Liver (tissue), 9 donors: ENCODE measurements around the gene GFPT2. TPM values are rescaled to one million over a fixed set of nuclear protein-coding genes. Genes with fewer than 3 reads are reported as not detected.

Experiments used
- DNase-seq: peaks from one replicate; pipeline ENCODE4 v3.0.0-alpha.2; 2017; ENCODE audit warnings: low spot score
- H3K27ac ChIP-seq, 2 donors: one replicate each; pipeline ENCODE4 v1.7.0; 2013; ENCODE audit warnings: inconsistent platforms in 2 of 2, low read length in 2 of 2, control low read depth in 1 of 2, low read depth in 1 of 2, mild to moderate bottlenecking in 1 of 2
- H3K27me3 ChIP-seq, 4 donors: one replicate each; pipeline versions ENCODE4 v1.6.1 to v1.7.0; 2013; ENCODE audit warnings: low read length in 3 of 4, inconsistent platforms in 1 of 4, mild to moderate bottlenecking in 1 of 4, moderate library complexity in 1 of 4; ENCODE audit not compliant: control insufficient read depth in 4 of 4, insufficient read depth in 4 of 4
- H3K36me3 ChIP-seq, 4 donors: one replicate each; pipeline versions ENCODE4 v1.6.1 to v1.7.0; 2013; ENCODE audit warnings: low read length in 3 of 4, mild to moderate bottlenecking in 3 of 4, low read depth in 1 of 4, moderate library complexity in 1 of 4; ENCODE audit not compliant: control insufficient read depth in 4 of 4, insufficient read depth in 3 of 4
- H3K4me1 ChIP-seq, 4 donors: one replicate each; pipeline versions ENCODE4 v1.6.1 to v1.7.0; 2013; ENCODE audit warnings: low read length in 3 of 4, mild to moderate bottlenecking in 3 of 4, moderate library complexity in 1 of 4; ENCODE audit not compliant: control insufficient read depth in 4 of 4, insufficient read depth in 4 of 4
- H3K4me3 ChIP-seq, 3 donors: one replicate each; pipeline versions ENCODE4 v1.6.1 to v1.7.0; 2013; ENCODE audit warnings: low read length in 3 of 3, control low read depth in 1 of 3, low read depth in 1 of 3, mild to moderate bottlenecking in 1 of 3
- H3K9ac ChIP-seq, 2 donors: one replicate each; pipeline ENCODE4 v1.7.0; 2013; ENCODE audit warnings: low read length in 2 of 2, mild to moderate bottlenecking in 2 of 2, moderate library complexity in 2 of 2, control low read depth in 1 of 2, low read depth in 1 of 2
- H3K9me3 ChIP-seq, 4 donors: one replicate each; pipeline versions ENCODE4 v1.6.1 to v1.7.0; 2013; ENCODE audit warnings: low read length in 3 of 4; ENCODE audit not compliant: control insufficient read depth in 4 of 4
- EGR1 ChIP-seq, 2 donors: IDR thresholded peaks; 2 replicates each; pipeline ENCODE4 v1.6.1; 2016 to 2018; ENCODE audit warnings: antibody characterized with exemption in 2 of 2, low read depth in 2 of 2
- FOXA1 ChIP-seq: IDR thresholded peaks from 2 replicates; pipeline ENCODE4 v1.6.1; 2016; ENCODE audit warnings: antibody characterized with exemption
- FOXA2 ChIP-seq: IDR thresholded peaks from 2 replicates; pipeline ENCODE4 v1.6.1; 2016; ENCODE audit warnings: antibody characterized with exemption
- HNF4A ChIP-seq, 2 donors: conservative IDR thresholded peaks; 2 replicates each; pipeline ENCODE4 v1.6.1; 2016; ENCODE audit warnings: antibody characterized with exemption in 2 of 2, mild to moderate bottlenecking in 2 of 2
- HNF4G ChIP-seq: IDR thresholded peaks from 2 replicates; pipeline ENCODE4 v1.6.1; 2016; ENCODE audit warnings: antibody characterized with exemption
- JUND ChIP-seq, 2 donors: IDR thresholded peaks; 2 replicates each; pipeline ENCODE4 v1.6.1; 2016; ENCODE audit warnings: antibody characterized with exemption in 2 of 2
- NR2F2 ChIP-seq: IDR thresholded peaks from 2 replicates; pipeline ENCODE4 v1.6.1; 2016; ENCODE audit warnings: antibody characterized with exemption
- RAD21 ChIP-seq, 2 donors: IDR thresholded peaks; 2 replicates each; pipeline ENCODE4 v1.6.1; 2016; ENCODE audit warnings: antibody characterized with exemption in 2 of 2, mild to moderate bottlenecking in 2 of 2
- YY1 ChIP-seq: IDR thresholded peaks from 2 replicates; pipeline ENCODE4 v1.6.1; 2016; ENCODE audit warnings: antibody characterized with exemption, mild to moderate bottlenecking
- WGBS: extraction: QIAGEN DNeasy Blood & Tissue Kit; methylation state at CpG from one replicate; pipeline ENCODE4 v1.1.7; 2013; 5-methylcytosine and 5-hydroxymethylcytosine counted together
- polyA plus RNA-seq, 2 donors: library from polyadenylated mRNA; stranded (reverse) in 1 of 2; unstranded in 1 of 2; fragments of 200-250 nt in 1 of 2; fragments of >200 nt in 1 of 2; fragmentation: Nextera tagmentation in 1 of 2; extraction: Ambion mirVana in 1 of 2; gene quantifications; one replicate each; pipeline versions ENCODE4 v1.2.1 to v1.2.3, GENCODE V29; 2013 to 2015
- total RNA-seq, 2 donors: library from RNA; depleted of rRNA; stranded (reverse); fragments of >200 nt; gene quantifications; one replicate each; pipeline ENCODE4 v1.2.3, GENCODE V29; 2014
- TF ChIP-seq, protein P1 (sequence below): IDR thresholded peaks from 2 replicates; pipeline ENCODE4 v1.6.1; 2016; ENCODE audit warnings: antibody characterized with exemption
- TF ChIP-seq, protein P2 (sequence below): IDR thresholded peaks from 2 replicates; pipeline ENCODE4 v1.6.1; 2016; ENCODE audit warnings: antibody characterized with exemption
- TF ChIP-seq, protein P3 (sequence below): IDR thresholded peaks from 2 replicates; pipeline ENCODE4 v1.6.1; 2016; ENCODE audit warnings: antibody characterized with exemption
- TF ChIP-seq, protein P4 (sequence below): fragments of 150-350 bp; IDR thresholded peaks from 2 replicates; pipeline ENCODE4 v1.5.1; 2017; ENCODE audit warnings: improper control_type of control experiment, low read depth, low read length; ENCODE audit not compliant: missing input control
- TF ChIP-seq, protein P5 (sequence below): IDR thresholded peaks from 2 replicates; pipeline ENCODE4 v1.6.1; 2016; ENCODE audit warnings: antibody characterized with exemption, mild to moderate bottlenecking
- donor health status: healthy.
- donor health status: healthy.
- donor health status: healthy.
- donor health status: healthy.
- donor health status: healthy.

The GFPT2 gene
- total and polyA plus RNA-seq, 4 donors, result 0.32 to 1.8 (median 0.54) TPM

DNA sequence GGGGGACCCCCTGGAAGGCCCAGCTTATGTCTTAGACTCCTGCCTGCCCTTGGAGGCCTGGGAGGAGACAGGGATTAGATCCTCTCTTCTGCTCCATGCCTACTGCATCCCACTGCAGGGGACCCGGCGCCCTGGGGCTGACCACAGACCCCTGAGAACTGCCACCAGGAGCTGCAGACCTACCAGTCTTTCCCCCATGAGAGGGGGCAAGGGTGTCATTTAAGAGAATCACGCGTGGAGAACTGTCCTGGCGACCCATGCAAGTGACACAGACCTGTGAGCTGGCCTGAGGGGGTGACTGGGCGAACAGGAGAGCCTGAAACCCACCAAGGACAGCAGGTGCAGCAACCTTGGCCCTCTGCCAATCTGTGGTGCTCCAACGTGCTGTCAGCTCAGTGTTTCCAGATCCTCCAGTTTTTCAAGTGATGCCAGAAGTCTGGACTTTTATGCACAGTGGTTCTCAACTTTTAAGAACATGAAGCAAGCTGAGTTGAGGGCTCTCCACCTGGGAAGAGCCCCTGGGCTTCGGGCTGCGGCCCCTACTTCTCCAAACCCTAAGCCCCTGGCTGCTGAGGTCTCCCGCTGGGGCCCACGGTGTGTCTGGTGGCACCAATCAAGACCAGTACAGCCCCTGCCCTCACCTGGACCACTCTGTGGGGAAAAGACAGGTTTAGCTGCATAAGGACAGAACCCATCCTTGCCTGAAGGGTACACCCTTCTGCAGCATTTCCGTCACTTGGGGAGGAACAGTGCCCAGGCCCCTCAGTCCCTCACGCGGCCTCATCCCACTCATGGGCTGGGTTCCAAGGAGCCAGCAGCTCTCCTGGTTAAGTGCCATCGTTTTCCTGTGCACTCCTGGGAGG is 18.2 kb downstream of the GFPT2 start:
- no peak overlapping the region for H3K9ac ChIP-seq
- H3K9me3 ChIP-seq, result no peaks in the 10 kb centered on the region
- no peak overlapping the region for H3K4me3 ChIP-seq
- no peak for DNase-seq
- 82% methylated on average over 15 of the region's 15 CpGs for WGBS
- H3K36me3 ChIP-seq, result no peaks in the 10 kb centered on the region
- H3K4me1 ChIP-seq, result no peaks in the 10 kb centered on the region
- H3K27ac ChIP-seq, result no peak overlapping the region
- TF ChIP-seq EGR1 (IDR thresholded peaks at IDR 0.05; ENCODE audit: low read depth in 2 of 2) (no peak), FOXA1 (no peak)
- H3K27me3 ChIP-seq, result peaks cover 0 to 2% (median 0%) of the 10 kb centered on the region in 4 donors

DNA sequence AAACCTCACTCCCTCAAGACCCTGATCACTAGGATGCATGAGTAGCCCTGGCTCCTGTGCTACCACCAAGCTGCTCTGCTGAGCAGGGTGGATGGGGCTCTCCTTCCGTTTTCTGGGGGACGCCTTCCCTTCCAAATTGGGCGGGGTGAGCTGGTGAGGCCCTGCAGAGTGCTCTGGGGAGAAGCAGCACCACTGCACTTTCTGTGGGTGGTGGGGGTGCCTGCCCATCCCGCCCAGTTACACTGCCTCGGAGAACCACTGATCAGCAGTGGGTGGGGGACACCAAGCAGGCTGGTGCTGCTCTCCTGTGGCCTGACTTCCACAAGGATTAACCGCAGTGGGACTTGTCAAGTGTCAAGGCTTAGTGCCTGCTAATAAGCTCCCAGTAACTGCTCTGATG is 19.0 kb downstream of the GFPT2 start:
- no peaks in the 10 kb centered on the region for H3K4me1 ChIP-seq
- H3K27ac ChIP-seq, result no peak overlapping the region
- no peaks in the 10 kb centered on the region for H3K36me3 ChIP-seq
- no peak for DNase-seq
- no peaks in the 10 kb centered on the region for H3K9me3 ChIP-seq
- no peak overlapping the region for H3K4me3 ChIP-seq
- no peak overlapping the region for H3K9ac ChIP-seq
- peaks cover 0 to 2% (median 0%) of the 10 kb centered on the region in 4 donors for H3K27me3 ChIP-seq
- TF ChIP-seq, protein P1, sequence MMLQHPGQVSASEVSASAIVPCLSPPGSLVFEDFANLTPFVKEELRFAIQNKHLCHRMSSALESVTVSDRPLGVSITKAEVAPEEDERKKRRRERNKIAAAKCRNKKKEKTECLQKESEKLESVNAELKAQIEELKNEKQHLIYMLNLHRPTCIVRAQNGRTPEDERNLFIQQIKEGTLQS, result no peak
- TF ChIP-seq HNF4G (no peak), YY1 (no peak), FOXA1 (no peak), JUND (IDR thresholded peaks at IDR 0.05) (no peak), HNF4A (conservative IDR thresholded peaks at IDR 0.05) (no peak), RAD21 (IDR thresholded peaks at IDR 0.05) (no peak), FOXA2 (no peak), NR2F2 (no peak), EGR1 (IDR thresholded peaks at IDR 0.05; ENCODE audit: low read depth in 2 of 2) (no peak)
- TF ChIP-seq, protein P2, sequence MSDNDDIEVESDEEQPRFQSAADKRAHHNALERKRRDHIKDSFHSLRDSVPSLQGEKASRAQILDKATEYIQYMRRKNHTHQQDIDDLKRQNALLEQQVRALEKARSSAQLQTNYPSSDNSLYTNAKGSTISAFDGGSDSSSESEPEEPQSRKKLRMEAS, result no peak
- TF ChIP-seq, protein P3, sequence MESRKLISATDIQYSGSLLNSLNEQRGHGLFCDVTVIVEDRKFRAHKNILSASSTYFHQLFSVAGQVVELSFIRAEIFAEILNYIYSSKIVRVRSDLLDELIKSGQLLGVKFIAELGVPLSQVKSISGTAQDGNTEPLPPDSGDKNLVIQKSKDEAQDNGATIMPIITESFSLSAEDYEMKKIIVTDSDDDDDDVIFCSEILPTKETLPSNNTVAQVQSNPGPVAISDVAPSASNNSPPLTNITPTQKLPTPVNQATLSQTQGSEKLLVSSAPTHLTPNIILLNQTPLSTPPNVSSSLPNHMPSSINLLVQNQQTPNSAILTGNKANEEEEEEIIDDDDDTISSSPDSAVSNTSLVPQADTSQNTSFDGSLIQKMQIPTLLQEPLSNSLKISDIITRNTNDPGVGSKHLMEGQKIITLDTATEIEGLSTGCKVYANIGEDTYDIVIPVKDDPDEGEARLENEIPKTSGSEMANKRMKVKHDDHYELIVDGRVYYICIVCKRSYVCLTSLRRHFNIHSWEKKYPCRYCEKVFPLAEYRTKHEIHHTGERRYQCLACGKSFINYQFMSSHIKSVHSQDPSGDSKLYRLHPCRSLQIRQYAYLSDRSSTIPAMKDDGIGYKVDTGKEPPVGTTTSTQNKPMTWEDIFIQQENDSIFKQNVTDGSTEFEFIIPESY, result no peak
- TF ChIP-seq, protein P4, sequence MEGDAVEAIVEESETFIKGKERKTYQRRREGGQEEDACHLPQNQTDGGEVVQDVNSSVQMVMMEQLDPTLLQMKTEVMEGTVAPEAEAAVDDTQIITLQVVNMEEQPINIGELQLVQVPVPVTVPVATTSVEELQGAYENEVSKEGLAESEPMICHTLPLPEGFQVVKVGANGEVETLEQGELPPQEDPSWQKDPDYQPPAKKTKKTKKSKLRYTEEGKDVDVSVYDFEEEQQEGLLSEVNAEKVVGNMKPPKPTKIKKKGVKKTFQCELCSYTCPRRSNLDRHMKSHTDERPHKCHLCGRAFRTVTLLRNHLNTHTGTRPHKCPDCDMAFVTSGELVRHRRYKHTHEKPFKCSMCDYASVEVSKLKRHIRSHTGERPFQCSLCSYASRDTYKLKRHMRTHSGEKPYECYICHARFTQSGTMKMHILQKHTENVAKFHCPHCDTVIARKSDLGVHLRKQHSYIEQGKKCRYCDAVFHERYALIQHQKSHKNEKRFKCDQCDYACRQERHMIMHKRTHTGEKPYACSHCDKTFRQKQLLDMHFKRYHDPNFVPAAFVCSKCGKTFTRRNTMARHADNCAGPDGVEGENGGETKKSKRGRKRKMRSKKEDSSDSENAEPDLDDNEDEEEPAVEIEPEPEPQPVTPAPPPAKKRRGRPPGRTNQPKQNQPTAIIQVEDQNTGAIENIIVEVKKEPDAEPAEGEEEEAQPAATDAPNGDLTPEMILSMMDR, result no peak
- TF ChIP-seq, protein P5, sequence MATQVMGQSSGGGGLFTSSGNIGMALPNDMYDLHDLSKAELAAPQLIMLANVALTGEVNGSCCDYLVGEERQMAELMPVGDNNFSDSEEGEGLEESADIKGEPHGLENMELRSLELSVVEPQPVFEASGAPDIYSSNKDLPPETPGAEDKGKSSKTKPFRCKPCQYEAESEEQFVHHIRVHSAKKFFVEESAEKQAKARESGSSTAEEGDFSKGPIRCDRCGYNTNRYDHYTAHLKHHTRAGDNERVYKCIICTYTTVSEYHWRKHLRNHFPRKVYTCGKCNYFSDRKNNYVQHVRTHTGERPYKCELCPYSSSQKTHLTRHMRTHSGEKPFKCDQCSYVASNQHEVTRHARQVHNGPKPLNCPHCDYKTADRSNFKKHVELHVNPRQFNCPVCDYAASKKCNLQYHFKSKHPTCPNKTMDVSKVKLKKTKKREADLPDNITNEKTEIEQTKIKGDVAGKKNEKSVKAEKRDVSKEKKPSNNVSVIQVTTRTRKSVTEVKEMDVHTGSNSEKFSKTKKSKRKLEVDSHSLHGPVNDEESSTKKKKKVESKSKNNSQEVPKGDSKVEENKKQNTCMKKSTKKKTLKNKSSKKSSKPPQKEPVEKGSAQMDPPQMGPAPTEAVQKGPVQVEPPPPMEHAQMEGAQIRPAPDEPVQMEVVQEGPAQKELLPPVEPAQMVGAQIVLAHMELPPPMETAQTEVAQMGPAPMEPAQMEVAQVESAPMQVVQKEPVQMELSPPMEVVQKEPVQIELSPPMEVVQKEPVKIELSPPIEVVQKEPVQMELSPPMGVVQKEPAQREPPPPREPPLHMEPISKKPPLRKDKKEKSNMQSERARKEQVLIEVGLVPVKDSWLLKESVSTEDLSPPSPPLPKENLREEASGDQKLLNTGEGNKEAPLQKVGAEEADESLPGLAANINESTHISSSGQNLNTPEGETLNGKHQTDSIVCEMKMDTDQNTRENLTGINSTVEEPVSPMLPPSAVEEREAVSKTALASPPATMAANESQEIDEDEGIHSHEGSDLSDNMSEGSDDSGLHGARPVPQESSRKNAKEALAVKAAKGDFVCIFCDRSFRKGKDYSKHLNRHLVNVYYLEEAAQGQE, result no peak
- 80% methylated on average over 6 of the region's 6 CpGs for WGBS
